H1 (cell line): ENCODE results near the gene PRKN. TPM values are rescaled to one million over a fixed set of nuclear protein-coding genes. Genes with fewer than 3 reads are reported as not detected.

Source experiments
- CTCF ChIA-PET: fragments of 300-600 bp; sonication (Branson Sonifier 250); formaldehyde crosslinking; loops from one replicate; lab custom pipeline; 2021; ENCODE audit not compliant: partially characterized antibody; lab: Charles Lee
- POLR2A ChIA-PET: fragments of 300-600 bp; sonication (Branson Sonifier 250); formaldehyde crosslinking; loops from one replicate; lab custom pipeline; 2021; ENCODE audit warnings: inconsistent platforms; ENCODE audit not compliant: partially characterized antibody; lab: Charles Lee
- DNase-seq, 2 experiments: peaks; one replicate each; pipeline versions ENCODE4 v3.0.0 to v3.0.0-alpha.2; 2010 to 2022; ENCODE audit warnings: low spot score in 2 of 2, low read depth in 1 of 2, mixed read lengths in 1 of 2
- FAIRE-seq: peaks from 2 replicates; lab custom pipeline; 2011; peaks lifted over from hg19 to GRCh38; lab: Jason Lieb, UNC
- H2AFZ ChIP-seq: 2 replicates; pipeline ENCODE4 v1.8.1; 2012; ENCODE audit warnings: low read length, inconsistent platforms
- H2AK5ac ChIP-seq: 2 replicates; pipeline ENCODE4 v1.6.1; 2013; ENCODE audit warnings: low read depth, low read length
- H2BK120ac ChIP-seq: replicated peaks from 2 replicates; pipeline ENCODE3; 2013; ENCODE audit warnings: low read depth, low read length, inconsistent platforms
- H2BK12ac ChIP-seq: 2 replicates; pipeline ENCODE4 v1.6.1; 2013; ENCODE audit warnings: low read depth, low read length
- H2BK15ac ChIP-seq: 2 replicates; pipeline ENCODE4 v1.6.1; 2013; ENCODE audit warnings: low read length
- H2BK20ac ChIP-seq: 2 replicates; pipeline ENCODE4 v1.6.1; 2013; ENCODE audit warnings: low read length
- H2BK5ac ChIP-seq: 2 replicates; pipeline ENCODE4 v1.6.1; 2013; ENCODE audit warnings: low read depth, low read length
- H3K14ac ChIP-seq: 2 replicates; pipeline ENCODE4 v1.6.1; 2013; ENCODE audit warnings: inconsistent platforms; ENCODE audit not compliant: insufficient read length
- H3K18ac ChIP-seq: 2 replicates; pipeline ENCODE4 v1.6.1; 2013; ENCODE audit warnings: low read length; ENCODE audit errors: extremely low read depth
- H3K23ac ChIP-seq: 2 replicates; pipeline ENCODE4 v1.6.1; 2013; ENCODE audit warnings: inconsistent platforms; ENCODE audit not compliant: insufficient read length
- H3K23me2 ChIP-seq: 2 replicates; pipeline ENCODE4 v1.6.1; 2013; ENCODE audit warnings: low read depth, low read length
- H3K27ac ChIP-seq: 2 replicates; pipeline ENCODE4 v1.6.1; 2011; ENCODE audit warnings: low read depth, low read length, inconsistent platforms
- H3K27me3 ChIP-seq, 4 experiments: replicated peaks in 1 of 4; 1 replicate in 1 of 4; 2 replicates in 3 of 4; pipeline versions ENCODE4 v1.6.1 to v1.8.1; 2011 to 2013; ENCODE audit warnings: low read length in 3 of 4, mild to moderate bottlenecking in 3 of 4, inconsistent platforms in 2 of 4, mixed read lengths in 2 of 4, moderate library complexity in 1 of 4; ENCODE audit not compliant: control insufficient read depth in 3 of 4, insufficient read depth in 3 of 4; ENCODE audit errors: extremely low read depth in 1 of 4
- H3K36me3 ChIP-seq, 4 experiments: 2 replicates each; pipeline versions ENCODE4 v1.6.1 to v1.8.1; 2011 to 2013; ENCODE audit warnings: mild to moderate bottlenecking in 4 of 4, low read length in 3 of 4, moderate library complexity in 2 of 4, control low read depth in 1 of 4, inconsistent platforms in 1 of 4; ENCODE audit not compliant: insufficient read depth in 4 of 4, control insufficient read depth in 2 of 4
- H3K4ac ChIP-seq: replicated peaks from 2 replicates; pipeline ENCODE3; 2013; ENCODE audit warnings: low read length, low read depth, mixed read lengths, inconsistent platforms; ENCODE audit not compliant: insufficient read length
- H3K4me1 ChIP-seq, 4 experiments: replicated peaks in 1 of 4; 1 replicate in 1 of 4; 2 replicates in 3 of 4; pipeline versions ENCODE4 v1.6.1 to v1.8.1; 2011 to 2013; ENCODE audit warnings: low read length in 3 of 4, inconsistent platforms in 2 of 4, mixed read lengths in 1 of 4; ENCODE audit not compliant: insufficient read depth in 4 of 4, control insufficient read depth in 3 of 4
- H3K4me2 ChIP-seq, 2 experiments: 2 replicates each; pipeline versions ENCODE4 v1.6.1 to v1.8.1; 2011 to 2013; ENCODE audit warnings: low read depth in 2 of 2, low read length in 2 of 2, control low read depth in 1 of 2, inconsistent platforms in 1 of 2, mild to moderate bottlenecking in 1 of 2; ENCODE audit not compliant: insufficient read depth in 1 of 2
- H3K4me3 ChIP-seq, 4 experiments: fragments of 200-600, 300-600 bp in 1 of 4; sonication (generic), shearing (Covaris generic), sonication (Bioruptor Twin) in 1 of 4; 2 replicates each; pipeline versions ENCODE4 v1.5.1 to v1.8.1; 2011 to 2016; ENCODE audit warnings: low read length in 4 of 4, low read depth in 3 of 4, control low read depth in 2 of 4, inconsistent platforms in 2 of 4, mild to moderate bottlenecking in 2 of 4, mixed read lengths in 1 of 4, moderate library complexity in 1 of 4; ENCODE audit not compliant: insufficient read depth in 2 of 4; ENCODE audit errors: extremely low read depth in 1 of 4
- H3K56ac ChIP-seq: replicated peaks from 2 replicates; pipeline ENCODE3; 2013; ENCODE audit warnings: low read depth, mild to moderate bottlenecking, mixed read lengths, low read length, inconsistent platforms; ENCODE audit not compliant: insufficient read length
- H3K79me1 ChIP-seq: 2 replicates; pipeline ENCODE4 v1.6.1; 2013; ENCODE audit warnings: low read depth, low read length, control low read depth
- H3K79me2 ChIP-seq, 2 experiments: 2 replicates each; pipeline versions ENCODE4 v1.6.1 to v1.8.1; 2012 to 2013; ENCODE audit warnings: low read length in 2 of 2, mild to moderate bottlenecking in 2 of 2, inconsistent platforms in 1 of 2; ENCODE audit not compliant: insufficient read depth in 2 of 2, control insufficient read depth in 1 of 2
- H3K9ac ChIP-seq, 4 experiments: replicated peaks in 1 of 4; 1 replicate in 1 of 4; 2 replicates in 3 of 4; pipeline versions ENCODE4 v1.6.1 to v1.8.1; 2011 to 2013; ENCODE audit warnings: low read depth in 3 of 4, low read length in 3 of 4, control low read depth in 2 of 4, mild to moderate bottlenecking in 2 of 4, moderate library complexity in 2 of 4, inconsistent platforms in 1 of 4; ENCODE audit errors: extremely low read depth in 1 of 4
- H3K9me3 ChIP-seq, 2 experiments: 2 replicates each; pipeline versions ENCODE4 v1.6.1 to v1.8.1; 2012 to 2013; ENCODE audit warnings: mild to moderate bottlenecking in 2 of 2, moderate library complexity in 2 of 2, control low read depth in 1 of 2, inconsistent platforms in 1 of 2, low read depth in 1 of 2, low read length in 1 of 2, mixed read lengths in 1 of 2; ENCODE audit not compliant: insufficient read depth in 2 of 2
- H4K20me1 ChIP-seq, 2 experiments: replicated peaks in 1 of 2; 2 replicates each; pipeline versions ENCODE3 to v1.8.1; 2011 to 2013; ENCODE audit warnings: inconsistent platforms in 2 of 2, low read length in 2 of 2, mild to moderate bottlenecking in 1 of 2; ENCODE audit not compliant: insufficient read depth in 2 of 2, control insufficient read depth in 1 of 2
- H4K5ac ChIP-seq: 2 replicates; pipeline ENCODE4 v1.6.1; 2013; ENCODE audit warnings: low read length, low read depth, mixed read lengths, inconsistent platforms; ENCODE audit not compliant: insufficient read length
- H4K8ac ChIP-seq: 2 replicates; pipeline ENCODE4 v1.8.0; 2013; ENCODE audit warnings: mild to moderate bottlenecking, moderate library complexity, low read length, inconsistent platforms; ENCODE audit not compliant: insufficient read depth; ENCODE audit errors: extremely low read depth
- H4K91ac ChIP-seq: replicated peaks from 2 replicates; pipeline ENCODE3; 2013; ENCODE audit warnings: low read length, mixed read lengths, inconsistent platforms; ENCODE audit not compliant: insufficient read length
- ATF3 ChIP-seq: IDR thresholded peaks from 2 replicates; pipeline ENCODE4 v1.6.1; 2011; ENCODE audit warnings: low read depth, mild to moderate bottlenecking, low read length; ENCODE audit not compliant: insufficient read depth
- BCL11A ChIP-seq, 2 experiments: IDR thresholded peaks; one replicate each; pipeline ENCODE4 v1.6.1; 2011; ENCODE audit warnings: low read depth in 2 of 2, low read length in 2 of 2, mild to moderate bottlenecking in 2 of 2
- CTBP2 ChIP-seq: IDR thresholded peaks from 2 replicates; pipeline ENCODE4 v1.7.0; 2011; ENCODE audit warnings: borderline replicate concordance, mild to moderate bottlenecking, moderate library complexity, mixed read lengths, low read length; ENCODE audit not compliant: insufficient read depth, insufficient read length
- CTCF ChIP-seq, 3 experiments: IDR thresholded peaks; 1 replicate in 2 of 3; 2 replicates in 1 of 3; pipeline versions ENCODE4 v1.5.1 to v1.6.1; 2011; ENCODE audit warnings: low read length in 3 of 3, mild to moderate bottlenecking in 3 of 3, inconsistent platforms in 2 of 3, low read depth in 1 of 3, moderate library complexity in 1 of 3; ENCODE audit not compliant: insufficient read depth in 1 of 3; ENCODE audit errors: control extremely low read depth in 1 of 3
- MAX ChIP-seq: IDR thresholded peaks from 2 replicates; pipeline ENCODE4 v1.6.1; 2012; ENCODE audit warnings: inconsistent platforms
- RAD21 ChIP-seq, 2 experiments: IDR thresholded peaks in 1 of 2; conservative IDR thresholded peaks in 1 of 2; 2 replicates each; pipeline ENCODE4 v1.6.1; 2011; ENCODE audit warnings: low read depth in 2 of 2, low read length in 2 of 2, improper control_type of control experiment in 1 of 2, inconsistent platforms in 1 of 2, mild to moderate bottlenecking in 1 of 2, moderate library complexity in 1 of 2
- RFX5 ChIP-seq: IDR thresholded peaks from 2 replicates; pipeline ENCODE4 v1.6.1; 2011; ENCODE audit warnings: low read depth, low read length, improper control_type of control experiment, borderline replicate concordance
- SAP30 ChIP-seq: fragments of 300-600 bp; sonication (generic); IDR thresholded peaks from 2 replicates; pipeline ENCODE4 v1.7.1; 2012; ENCODE audit warnings: low read length, moderate library complexity, mild to moderate bottlenecking, inconsistent platforms; ENCODE audit not compliant: insufficient read depth, insufficient replicate concordance
- TAF7 ChIP-seq: optimal IDR thresholded peaks from 2 replicates; pipeline ENCODE3; 2011; ENCODE audit warnings: low read depth, mild to moderate bottlenecking, inconsistent platforms, low read length, moderate library complexity, borderline replicate concordance
- TEAD4 ChIP-seq: IDR thresholded peaks from 2 replicates; pipeline ENCODE4 v1.6.1; 2012; ENCODE audit warnings: low read depth, low read length, inconsistent platforms, mixed read lengths
- WGBS, 2 experiments: shearing (Covaris generic) in 1 of 2; methylation state at CpG; one replicate each; pipeline versions ENCODE4 v1.1.6 to v1.1.7; 2013 to 2015; ENCODE audit warnings: low lambda C conversion rate in 2 of 2, mixed read lengths in 2 of 2, inconsistent platforms in 1 of 2, low coverage in 1 of 2, missing lambda C conversion rate in 1 of 2; ENCODE audit not compliant: insufficient replicate concordance in 2 of 2, insufficient coverage in 1 of 2, insufficient read length in 1 of 2; ENCODE audit errors: extremely low coverage in 1 of 2, missing lambda C conversion rate in 1 of 2; 5-methylcytosine and 5-hydroxymethylcytosine counted together
- polyA plus RNA-seq, 7 experiments: library from polyadenylated mRNA; depleted of rRNA in 3 of 7; stranded (reverse) in 5 of 7; unstranded in 2 of 7; fragments of >200 nt in 5 of 7; fragments of 200-250 nt in 2 of 7; gene quantifications; 1 replicate in 5 of 7; 2 replicates in 1 of 7; 4 replicates in 1 of 7; pipeline versions ENCODE4 v1.2.1 to v1.2.3, GENCODE V29; 2011 to 2013; ENCODE audit warnings: missing spikeins in 2 of 7, mixed read lengths in 2 of 7
- total RNA-seq: library from RNA; stranded (reverse); fragmentation: NEBNext Ultra II Directional; extraction: Animal tissue kit (Norgen Biotek cat#: 25700); gene quantifications from 2 replicates; pipeline ENCODE4 v1.2.1, GENCODE V29; 2021

The PRKN gene
- total and polyA plus RNA-seq, 2 of the 8 experiments (the other 6 are each of a cell fraction or from before 2014, with no cell fraction given): 0.13 to 0.29 TPM

- no peak overlapping the region for H2BK5ac ChIP-seq
- H4K91ac ChIP-seq: no peak overlapping the region
- no peak overlapping the region for H3K14ac ChIP-seq
- WGBS, 2 experiments: 90% methylated on average over 4 of the region's 4 CpGs; no CpG with 5 or more reads in 1 of the 2 experiments
- no peak overlapping the region for H3K4me3 ChIP-seq
- no peak overlapping the region for H3K27ac ChIP-seq
- peaks cover 4 to 9% of the 10 kb centered on the region in 2 experiments; a peak in 1 of 4 replicates for H3K9me3 ChIP-seq
- H2AFZ ChIP-seq: no peak overlapping the region
- no peak overlapping the region for H3K4ac ChIP-seq
- no peak overlapping the region for H3K18ac ChIP-seq
- no peak overlapping the region for H2BK20ac ChIP-seq
- no peak overlapping the region for H3K9ac ChIP-seq
- no peaks in the 10 kb centered on the region for H3K23me2 ChIP-seq
- no peaks in the 10 kb centered on the region for H3K36me3 ChIP-seq
- POLR2A ChIA-PET: no interaction called here
- no peak overlapping the region for H2BK120ac ChIP-seq
- no peaks in the 10 kb centered on the region for H4K20me1 ChIP-seq
- H2BK12ac ChIP-seq: no peak overlapping the region
- FAIRE-seq (no peak), DNase-seq (no peak)
- no peaks in the 10 kb centered on the region for H3K79me1 ChIP-seq
- no peak overlapping the region for H4K8ac ChIP-seq
- no peaks in the 10 kb centered on the region for H3K79me2 ChIP-seq
- CTCF ChIA-PET: no interaction called here
- H3K4me1 ChIP-seq: no peaks in the 10 kb centered on the region
- no peak overlapping the region for H2AK5ac ChIP-seq
- H4K5ac ChIP-seq: no peak overlapping the region
- H3K23ac ChIP-seq: no peak overlapping the region
- no peaks in the 10 kb centered on the region for H3K27me3 ChIP-seq
- H2BK15ac ChIP-seq: no peak overlapping the region
- H3K56ac ChIP-seq: no peak overlapping the region
- no peak overlapping the region for H3K4me2 ChIP-seq
- TF ChIP-seq TAF7: no peak
- no peak for TF ChIP-seq ATF3
- no peak for TF ChIP-seq CTCF (IDR thresholded peaks at IDR 0.05; ENCODE audit: control extremely low read depth in 1 of 3, insufficient read depth in 1 of 3, low read depth in 1 of 3, low read length in 3 of 3)
- no peak for TF ChIP-seq BCL11A (IDR thresholded peaks at IDR 0.05; ENCODE audit: low read depth in 2 of 2, low read length in 2 of 2)
- no peak for TF ChIP-seq RAD21 (IDR thresholded peaks at IDR 0.05 in 1 of 2, conservative IDR thresholded peaks at IDR 0.05 in 1 of 2; ENCODE audit: low read depth in 2 of 2, low read length in 2 of 2)
- no peak for TF ChIP-seq CTBP2
- TF ChIP-seq TEAD4: no peak
- no peak for TF ChIP-seq SAP30
- no peak for TF ChIP-seq MAX
- TF ChIP-seq RFX5: no peak
These were observed 751.0 kb downstream of the PRKN start for GRCh38 chr6:161976553-161976952.
